Astrocyte of the spinal cord (primary cell): ENCODE measurements around the gene WNK2.
A peak's percentile ranks its signal among the peaks of the same experiment; 100 is the strongest.
"Not testable (repeated sequence)": the region's sequence is repeated elsewhere in the genome, so short reads cannot be mapped to it uniquely, and the experiment has no call there.

Source experiments
- DNase-seq: peaks from one replicate; pipeline ENCODE4 v3.0.0; 2011; ENCODE audit warnings: low read depth, low spot score
- H3K4me3 ChIP-seq: 2 replicates; pipeline ENCODE4 v1.5.1; 2011; ENCODE audit warnings: low read depth, mild to moderate bottlenecking, low read length, moderate library complexity
- CTCF ChIP-seq: IDR thresholded peaks from 2 replicates; pipeline ENCODE4 v1.5.1; 2012; ENCODE audit warnings: low read depth, mild to moderate bottlenecking, low read length, inconsistent platforms
- in situ Hi-C: cut with HindIII; loops from 2 replicates; pipeline ENCODE4 v1.10.0; 2017; ENCODE audit warnings: low sequenced_read_pairs

Gene WNK2

GRCh38 chr9:93340091-93340490 lies 156.2 kb downstream of the WNK2 start:
- TF ChIP-seq CTCF = no peak
- H3K4me3 ChIP-seq = no peak overlapping the region
- in situ Hi-C loops = no loop called here
- DNase-seq = no peak

GRCh38 chr9:93341820-93342219 lies 157.9 kb downstream of the WNK2 start:
- in situ Hi-C loops, DNase-seq, H3K4me3 ChIP-seq: not testable (repeated sequence)

- DNase-seq, H3K4me3 ChIP-seq, in situ Hi-C loops: not testable (repeated sequence)
Observed at GRCh38 chr9:93342428-93342827, 158.5 kb downstream of the WNK2 start.

- no peak for DNase-seq
- in situ Hi-C loops = no loop called here
- no peak overlapping the region for H3K4me3 ChIP-seq
- no peak for TF ChIP-seq CTCF
Observed at GRCh38 chr9:93343663-93344062, 159.7 kb downstream of the WNK2 start.

GRCh38 chr9:93345643-93346230 lies 161.8 kb downstream of the WNK2 start:
- in situ Hi-C loops = no loop called here
- TF ChIP-seq CTCF = no peak
- H3K4me3 ChIP-seq = no peak overlapping the region
- DNase-seq = no peak

GRCh38 chr9:93346231-93347112 lies 162.5 kb downstream of the WNK2 start:
- in situ Hi-C loops = no loop called here
- DNase-seq = no peak
- TF ChIP-seq CTCF = no peak
- peak overlapping the region; percentile 12 for H3K4me3 ChIP-seq

GRCh38 chr9:93347371-93347975 lies 163.5 kb downstream of the WNK2 start:
- DNase-seq, H3K4me3 ChIP-seq, in situ Hi-C loops: not testable (repeated sequence)

GRCh38 chr9:93353413-93354310 lies 169.7 kb downstream of the WNK2 start:
- in situ Hi-C loops, DNase-seq, H3K4me3 ChIP-seq: not testable (repeated sequence)
